GM12872 (cell line): ENCODE results near the gene PIK3CB.

Source experiments
- TF ChIP-seq, protein P1 (sequence below): IDR thresholded peaks from 3 replicates; pipeline ENCODE4 v1.5.1; 2011; ENCODE audit warnings: low read depth, mild to moderate bottlenecking, low read length, moderate library complexity; ENCODE audit not compliant: insufficient read depth

PIK3CB gene

DNA sequence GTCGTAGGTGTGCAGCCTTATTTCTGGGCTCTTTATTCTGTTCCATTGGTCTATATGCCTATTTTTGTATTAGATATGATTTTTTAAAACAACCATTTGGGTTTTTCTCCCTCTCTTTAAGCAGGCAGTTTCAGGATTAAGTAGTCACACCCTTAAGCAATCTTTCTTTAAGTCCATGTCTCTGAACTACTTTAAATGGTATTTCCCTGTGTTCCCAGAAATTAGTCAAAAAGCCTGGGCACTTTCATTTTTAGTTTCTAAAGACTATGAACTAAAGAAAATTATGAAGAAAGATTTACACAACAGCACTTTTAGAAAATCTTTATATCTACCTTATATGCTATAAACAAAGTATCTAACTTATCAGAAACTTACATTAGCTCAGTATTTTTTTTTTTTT, 115.9 kb downstream of the PIK3CB start:
- TF ChIP-seq, protein P1, sequence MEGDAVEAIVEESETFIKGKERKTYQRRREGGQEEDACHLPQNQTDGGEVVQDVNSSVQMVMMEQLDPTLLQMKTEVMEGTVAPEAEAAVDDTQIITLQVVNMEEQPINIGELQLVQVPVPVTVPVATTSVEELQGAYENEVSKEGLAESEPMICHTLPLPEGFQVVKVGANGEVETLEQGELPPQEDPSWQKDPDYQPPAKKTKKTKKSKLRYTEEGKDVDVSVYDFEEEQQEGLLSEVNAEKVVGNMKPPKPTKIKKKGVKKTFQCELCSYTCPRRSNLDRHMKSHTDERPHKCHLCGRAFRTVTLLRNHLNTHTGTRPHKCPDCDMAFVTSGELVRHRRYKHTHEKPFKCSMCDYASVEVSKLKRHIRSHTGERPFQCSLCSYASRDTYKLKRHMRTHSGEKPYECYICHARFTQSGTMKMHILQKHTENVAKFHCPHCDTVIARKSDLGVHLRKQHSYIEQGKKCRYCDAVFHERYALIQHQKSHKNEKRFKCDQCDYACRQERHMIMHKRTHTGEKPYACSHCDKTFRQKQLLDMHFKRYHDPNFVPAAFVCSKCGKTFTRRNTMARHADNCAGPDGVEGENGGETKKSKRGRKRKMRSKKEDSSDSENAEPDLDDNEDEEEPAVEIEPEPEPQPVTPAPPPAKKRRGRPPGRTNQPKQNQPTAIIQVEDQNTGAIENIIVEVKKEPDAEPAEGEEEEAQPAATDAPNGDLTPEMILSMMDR = no peak

DNA sequence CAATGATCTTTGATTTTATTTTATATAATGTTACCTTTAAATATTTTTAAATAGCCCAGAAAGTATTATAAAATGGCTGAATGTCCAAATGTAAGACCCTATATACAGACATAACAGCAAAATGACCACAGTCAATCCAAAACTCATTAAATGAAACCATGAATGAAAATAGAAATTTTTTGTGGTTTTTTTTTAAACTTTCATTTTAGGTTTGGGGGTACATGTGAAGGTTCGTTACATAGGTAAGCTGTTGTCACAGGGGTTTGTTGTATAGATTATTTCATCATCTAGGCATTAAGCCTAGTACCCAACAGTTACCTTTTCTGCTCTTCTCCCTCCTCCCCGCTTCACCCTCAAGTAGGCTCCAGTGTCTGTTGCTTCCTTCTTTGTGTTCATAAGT, 117.4 kb downstream of the PIK3CB start:
- TF ChIP-seq, protein P1 = no peak

DNA sequence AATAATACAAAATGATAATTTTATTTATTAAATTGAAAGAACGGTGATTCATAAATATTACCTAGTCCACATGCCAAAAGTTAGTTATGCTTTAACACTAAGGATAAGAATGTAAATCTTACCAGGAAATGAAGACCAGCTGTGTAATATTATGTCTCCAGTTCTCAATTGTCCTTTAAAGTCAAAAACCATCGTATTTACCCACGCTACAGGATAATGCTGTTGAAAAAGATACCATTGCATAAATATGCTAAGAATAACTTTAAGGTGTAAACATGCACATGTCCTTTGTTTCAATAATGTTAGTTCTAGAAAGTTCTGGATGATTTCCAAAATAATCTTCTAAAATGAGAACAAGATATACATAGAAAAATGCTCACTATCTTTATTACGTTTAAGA, 122.6 kb downstream of the PIK3CB start:
- TF ChIP-seq, protein P1 = no peak

DNA sequence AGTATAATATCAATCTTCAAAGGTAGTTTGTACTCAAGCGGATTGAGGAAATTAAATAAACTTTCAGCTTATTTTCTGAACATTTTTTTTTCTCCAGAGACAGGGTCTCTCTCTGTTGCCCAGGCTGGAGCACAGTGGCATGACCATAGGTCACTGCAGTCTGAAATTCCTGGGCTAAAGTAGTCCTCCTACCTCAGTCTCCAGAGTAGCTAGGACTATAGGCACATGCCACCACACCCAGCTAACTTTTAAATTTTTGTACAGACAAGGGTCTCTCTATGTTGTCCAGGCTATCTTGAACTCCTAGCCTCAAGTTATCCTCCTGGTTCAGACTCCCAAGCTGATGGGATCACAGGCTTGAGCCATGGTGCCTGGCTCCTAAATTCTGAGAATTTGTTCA, 129.1 kb downstream of the PIK3CB start:
- TF ChIP-seq, protein P1 = no peak

DNA sequence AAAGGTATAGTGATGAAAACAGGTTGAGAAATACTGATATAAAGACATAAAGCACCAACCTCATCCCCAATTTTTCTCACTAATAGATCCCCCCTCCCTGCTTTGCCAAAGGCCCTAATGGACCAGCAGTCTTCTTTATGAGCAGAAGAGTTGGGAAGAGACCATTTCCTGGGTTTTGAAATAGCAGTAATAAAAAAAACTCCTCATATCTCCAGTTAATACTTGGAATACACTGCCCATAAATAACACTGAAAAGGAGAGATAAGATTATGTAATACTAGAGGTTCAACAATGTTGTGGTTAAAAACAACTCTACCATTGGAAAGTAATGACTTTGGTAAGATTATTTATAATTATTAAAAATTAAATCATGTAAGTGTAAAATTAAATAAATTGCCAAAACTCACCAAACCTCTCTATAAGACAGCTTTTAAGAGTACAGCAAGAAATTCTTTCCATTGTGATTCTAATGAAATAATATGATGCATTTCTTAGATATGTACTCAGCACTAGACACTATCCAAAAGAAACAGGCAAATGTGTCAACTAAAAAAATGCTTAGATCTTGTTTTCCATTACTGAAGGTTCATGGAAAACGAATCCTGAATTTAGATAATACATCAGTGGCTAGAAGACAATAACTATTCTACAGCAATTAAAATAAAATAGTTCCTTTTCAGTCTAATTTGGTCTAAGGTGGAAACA, 137.9 kb downstream of the PIK3CB start:
- TF ChIP-seq, protein P1 = no peak

DNA sequence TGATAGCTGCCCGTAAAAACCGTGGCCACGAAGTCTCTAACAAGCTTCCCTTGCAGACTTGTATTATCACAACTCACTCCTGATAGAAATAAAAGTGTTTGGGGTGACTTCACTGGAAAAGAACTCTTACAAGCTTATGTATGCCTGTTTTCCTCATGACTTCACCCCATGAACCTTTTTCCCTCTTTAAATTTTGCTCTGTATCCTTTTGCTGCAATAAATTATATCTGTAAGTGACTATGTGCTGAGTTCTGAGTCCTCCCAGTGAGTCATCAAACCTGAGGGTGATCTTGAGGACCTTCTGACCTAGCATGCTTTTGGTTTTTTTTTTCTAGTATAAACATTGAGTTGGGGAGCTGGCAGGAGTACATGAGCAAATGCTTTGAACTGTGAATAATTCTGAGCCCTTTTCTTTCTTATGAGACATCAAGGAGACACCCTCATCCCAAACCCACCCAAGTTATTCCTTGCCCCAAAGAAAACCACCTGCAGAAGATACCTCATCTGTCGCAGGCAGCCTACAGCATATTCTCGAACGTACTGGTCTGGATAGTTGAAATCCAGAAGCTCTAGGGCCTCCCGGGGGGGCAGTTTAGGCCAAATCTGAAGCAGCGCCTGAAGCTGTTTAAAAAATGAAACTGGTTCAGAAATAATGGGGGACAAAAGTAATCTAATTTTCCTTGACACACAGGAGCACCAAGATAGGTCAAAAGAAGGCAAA, 140.3 kb downstream of the PIK3CB start:
- TF ChIP-seq, protein P1 = no peak

DNA sequence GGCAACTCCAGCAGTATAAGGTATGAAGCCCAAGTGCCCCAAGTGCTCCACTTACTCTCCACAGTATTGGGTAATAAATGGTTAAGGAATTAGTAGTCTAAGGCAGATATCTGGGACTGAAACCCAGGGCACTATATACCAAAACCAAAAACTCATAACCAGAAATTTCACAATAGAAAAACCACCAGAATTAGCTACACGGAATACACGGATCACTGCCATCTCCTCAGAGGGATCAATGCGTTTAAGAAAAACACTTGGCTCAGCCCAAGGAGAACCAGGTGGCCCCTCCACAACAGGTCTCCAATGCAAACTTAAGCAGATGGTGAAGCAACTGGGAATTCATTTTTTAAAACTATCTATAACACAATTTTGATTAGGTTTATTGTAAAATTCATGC, 142.6 kb downstream of the PIK3CB start:
- TF ChIP-seq, protein P1 = no peak
